Tibial nerve (tissue), 4 donors: ENCODE results near the gene TEF. TPM values are rescaled to one million over a fixed set of nuclear protein-coding genes. Genes with fewer than 3 reads are reported as not detected.

ENCODE experiments used
- DNase-seq, 2 donors: peaks; one replicate each; pipeline ENCODE4 v3.0.0-alpha.2; 2019; ENCODE audit warnings: low spot score in 2 of 2
- H3K27ac ChIP-seq, 4 donors: fragments of 200-600 bp; sonication (generic) in 3 of 4; one replicate each; pipeline ENCODE4 v1.5.1; 2017 to 2019; ENCODE audit warnings: mild to moderate bottlenecking in 1 of 4
- H3K27me3 ChIP-seq, 2 donors: fragments of 200-600 bp; sonication (generic) in 1 of 2; one replicate each; pipeline versions ENCODE4 v1.5.1 to v1.6.0; 2017 to 2019
- H3K36me3 ChIP-seq, 3 donors: fragments of 200-600 bp; sonication (generic); one replicate each; pipeline ENCODE4 v1.5.1; 2018 to 2019
- H3K4me1 ChIP-seq, 4 donors: fragments of 200-600 bp; sonication (generic) in 3 of 4; one replicate each; pipeline ENCODE4 v1.5.1; 2017 to 2019
- H3K4me3 ChIP-seq, 4 donors: fragments of 200-600 bp; sonication (generic) in 3 of 4; one replicate each; pipeline ENCODE4 v1.5.1; 2017 to 2019; ENCODE audit warnings: mild to moderate bottlenecking in 1 of 4, moderate library complexity in 1 of 4
- H3K9me3 ChIP-seq, 4 donors: fragments of 200-600 bp; sonication (generic) in 3 of 4; one replicate each; pipeline ENCODE4 v1.5.1; 2017 to 2019
- CTCF ChIP-seq, 5 experiments: fragments of 200-600 bp in 3 of 5; fragments of 450-650 bp in 2 of 5; sonication (generic) in 3 of 5; IDR thresholded peaks; one replicate each; pipeline ENCODE4 v1.5.1; 2016 to 2019; ENCODE audit warnings: antibody characterized with exemption in 5 of 5, mild to moderate bottlenecking in 3 of 5, moderate library complexity in 2 of 5
- EP300 ChIP-seq, 2 donors: sonication (generic); formaldehyde crosslinking; IDR thresholded peaks; one replicate each; pipeline ENCODE4 v1.6.1; 2017; ENCODE audit warnings: antibody characterized with exemption in 2 of 2, mild to moderate bottlenecking in 1 of 2
- POLR2A ChIP-seq, 2 donors: fragments of 450-650 bp; IDR thresholded peaks; one replicate each; pipeline ENCODE4 v1.6.1; 2017; ENCODE audit warnings: antibody characterized with exemption in 2 of 2, mild to moderate bottlenecking in 2 of 2, moderate library complexity in 2 of 2
- WGBS, 2 donors: methylation state at CpG; one replicate each; pipeline ENCODE4 v1.1.5; 2018; 5-methylcytosine and 5-hydroxymethylcytosine counted together
- total RNA-seq, 4 donors: library from RNA; depleted of rRNA; stranded (reverse); fragments of >200 nt; gene quantifications; one replicate each; pipeline ENCODE4 v1.1.0, GENCODE V29; 2016

TEF gene
- total RNA-seq, 4 donors from 2014 or later = 20.1 to 49.4 (median 43.9) TPM

- no peaks in the 10 kb centered on the region for H3K27me3 ChIP-seq
- no peak for DNase-seq
- no peak for TF ChIP-seq EP300 (IDR thresholded peaks at IDR 0.05)
- no peak for TF ChIP-seq CTCF (IDR thresholded peaks at IDR 0.05)
- TF ChIP-seq POLR2A (IDR thresholded peaks at IDR 0.05) = no peak
- H3K4me3 ChIP-seq = no peak overlapping the region
- H3K36me3 ChIP-seq = peaks cover 0 to 28% (median 8%) of the 10 kb centered on the region in 3 donors
- no peaks in the 10 kb centered on the region for H3K9me3 ChIP-seq
- peaks cover 0 to 52% (median 27%) of the 10 kb centered on the region in 4 donors for H3K4me1 ChIP-seq
- peak overlapping the region in 2 of 4 donors; percentile 98 to 99 for H3K27ac ChIP-seq
These were observed 2.4 kb downstream of the TEF start for GRCh38 chr22:41384128-41384527.

- no peaks in the 10 kb centered on the region for H3K9me3 ChIP-seq
- DNase-seq = no peak
- TF ChIP-seq EP300 (IDR thresholded peaks at IDR 0.05) = no peak
- TF ChIP-seq CTCF (IDR thresholded peaks at IDR 0.05) = no peak
- WGBS, 2 donors = 87 to 92% methylated on average over 7 of the region's 7 CpGs
- peaks cover 0 to 55% (median 16%) of the 10 kb centered on the region in 3 donors for H3K36me3 ChIP-seq
- H3K4me3 ChIP-seq = no peak overlapping the region
- peaks cover 0 to 44% (median 23%) of the 10 kb centered on the region in 4 donors for H3K4me1 ChIP-seq
- no peaks in the 10 kb centered on the region for H3K27me3 ChIP-seq
- H3K27ac ChIP-seq = peak overlapping the region in 2 of 4 donors; percentile 28 to 46
These were observed 5.6 kb downstream of the TEF start for GRCh38 chr22:41387341-41387740.

- no peak for DNase-seq
- WGBS, 2 donors = 44 to 61% methylated on average over 8 to 11 of the region's 11 CpGs
These were observed 12.2 kb downstream of the TEF start for GRCh38 chr22:41394012-41394356.

GRCh38 chr22:41395531-41396240, 13.9 kb downstream of the TEF start:
- Histone ChIP-seq H3K9me3 (no peaks in the 10 kb centered on the region), H3K27ac (peak overlapping the region; percentile 55 to 95 (median 88)), H3K4me3 (no peak overlapping the region), H3K4me1 (peaks cover 0 to 76% (median 38%) of the 10 kb centered on the region in 4 donors), H3K36me3 (peaks cover 2 to 72% (median 14%) of the 10 kb centered on the region in 3 donors), H3K27me3 (no peaks in the 10 kb centered on the region)
- no peak for DNase-seq
- TF ChIP-seq EP300 (IDR thresholded peaks at IDR 0.05) = no peak
- no peak for TF ChIP-seq POLR2A (IDR thresholded peaks at IDR 0.05)
- no peak for TF ChIP-seq CTCF (IDR thresholded peaks at IDR 0.05)
- WGBS, 2 donors = 89 to 94% methylated on average over 37 of the region's 37 CpGs

More at GRCh38 chr22:41394012-41394356, 12.2 kb downstream of the TEF start:
- H3K4me1 ChIP-seq = peaks cover 0 to 71% (median 38%) of the 10 kb centered on the region in 4 donors
- H3K36me3 ChIP-seq = peaks cover 9 to 76% (median 14%) of the 10 kb centered on the region in 3 donors
- no peaks in the 10 kb centered on the region for H3K9me3 ChIP-seq
- peak overlapping the region in 1 of 4 donors; percentile 22 for H3K4me3 ChIP-seq
- H3K27ac ChIP-seq = peak overlapping the region; percentile 55 to 95 (median 88)
- TF ChIP-seq POLR2A (IDR thresholded peaks at IDR 0.05) = no peak
- no peaks in the 10 kb centered on the region for H3K27me3 ChIP-seq

- WGBS, 2 donors = 67 to 71% methylated on average over 19 of the region's 19 CpGs
- H3K4me1 ChIP-seq = peaks cover 0 to 77% (median 41%) of the 10 kb centered on the region in 4 donors
- no peak overlapping the region for H3K4me3 ChIP-seq
- peaks cover 0 to 60% (median 14%) of the 10 kb centered on the region in 3 donors for H3K36me3 ChIP-seq
- TF ChIP-seq POLR2A (IDR thresholded peaks at IDR 0.05) (no peak), CTCF (IDR thresholded peaks at IDR 0.05) (no peak), EP300 (IDR thresholded peaks at IDR 0.05) (no peak)
- no peaks in the 10 kb centered on the region for H3K9me3 ChIP-seq
- no peak for DNase-seq
- H3K27ac ChIP-seq = peak overlapping the region; percentile 33 to 91 (median 66)
- no peaks in the 10 kb centered on the region for H3K27me3 ChIP-seq
These were observed 15.5 kb downstream of the TEF start for GRCh38 chr22:41397143-41397811.
